Panc1 (cell line): ENCODE measurements around the gene SMIM8. TPM values are rescaled to one million over a fixed set of nuclear protein-coding genes. Genes with fewer than 3 reads are reported as not detected.

ENCODE experiments used
- ATAC-seq: fragments of 200-7000 bp; cut with Tn5 transposase; 2 replicates; pipeline ENCODE4 v1.9.1; 2020; ENCODE audit warnings: mild to moderate bottlenecking, moderate library complexity
- BruUV-seq: library from RNA; stranded (reverse); fragments of 400-500 nt; replicated peaks from 2 replicates; lab custom pipeline; 2021; lab: Mats Ljungman, UMichigan
- CTCF ChIA-PET: fragments of 300-600 bp; sonication (Branson Sonifier 250); formaldehyde crosslinking; loops from one replicate; lab custom pipeline; 2022; ENCODE audit warnings: antibody characterized with exemption; lab: Charles Lee
- POLR2A ChIA-PET: fragments of 300-600 bp; sonication (Branson Sonifier 250); formaldehyde crosslinking; loops from one replicate; lab custom pipeline; 2022; ENCODE audit warnings: antibody characterized with exemption; lab: Charles Lee
- DNase-seq: peaks from one replicate; pipeline ENCODE4 v3.0.0-alpha.2; 2010; ENCODE audit warnings: low read depth, low spot score
- H3K27ac ChIP-seq: 2 replicates; pipeline ENCODE4 v1.5.1; 2011; ENCODE audit warnings: mild to moderate bottlenecking, low read length, inconsistent platforms
- H3K27me3 ChIP-seq: fragments of 200-500 bp; sonication (Bioruptor generic); 2 replicates; pipeline ENCODE4 v1.6.0; 2014; ENCODE audit warnings: low read length, inconsistent platforms; ENCODE audit not compliant: control insufficient read depth, insufficient read depth
- H3K36me3 ChIP-seq: fragments of 200-500 bp; sonication (Bioruptor generic); 2 replicates; pipeline ENCODE4 v1.5.1; 2014; ENCODE audit warnings: inconsistent platforms, mild to moderate bottlenecking, low read length, moderate library complexity; ENCODE audit not compliant: control insufficient read depth, insufficient read depth
- H3K4me1 ChIP-seq: 2 replicates; pipeline ENCODE4 v1.5.1; 2011; ENCODE audit warnings: inconsistent platforms, mild to moderate bottlenecking, low read length, moderate library complexity; ENCODE audit not compliant: control insufficient read depth, insufficient read depth
- H3K4me3 ChIP-seq, 2 experiments: 2 replicates each; pipeline ENCODE4 v1.5.1; 2011 to 2012; ENCODE audit warnings: low read depth in 2 of 2, low read length in 2 of 2, mild to moderate bottlenecking in 2 of 2, inconsistent platforms in 1 of 2, moderate library complexity in 1 of 2
- H3K9me3 ChIP-seq: fragments of 200-500 bp; sonication (Bioruptor generic); 2 replicates; pipeline ENCODE4 v1.5.1; 2014; ENCODE audit warnings: low read depth, mild to moderate bottlenecking, inconsistent platforms, low read length, moderate library complexity; ENCODE audit not compliant: control insufficient read depth, insufficient read depth
- POLR2AphosphoS5 ChIP-seq: IDR thresholded peaks from 2 replicates; pipeline ENCODE4 v1.6.1; 2012; ENCODE audit warnings: mild to moderate bottlenecking, low read depth, low read length, moderate library complexity
- REST ChIP-seq, 2 experiments: IDR thresholded peaks; 2 replicates each; pipeline ENCODE4 v1.6.1; 2011 to 2012; ENCODE audit warnings: low read depth in 2 of 2, control low read depth in 1 of 2, low read length in 1 of 2, mild to moderate bottlenecking in 1 of 2, moderate library complexity in 1 of 2; ENCODE audit not compliant: insufficient read depth in 1 of 2
- SIN3A ChIP-seq: IDR thresholded peaks from 2 replicates; pipeline ENCODE4 v1.6.1; 2012; ENCODE audit warnings: low read depth, mild to moderate bottlenecking, low read length, moderate library complexity, borderline replicate concordance; ENCODE audit not compliant: insufficient read depth
- TCF7L2 ChIP-seq: IDR thresholded peaks from 2 replicates; pipeline ENCODE4 v1.6.1; 2011; ENCODE audit warnings: mild to moderate bottlenecking, low read depth, low read length, inconsistent platforms
- in situ Hi-C: cut with HindIII; loops from 2 replicates; pipeline ENCODE4 v1.10.0; 2016; ENCODE audit warnings: low sequenced_read_pairs, low pct_unique_long_range_greater_than_20kb
- intact Hi-C: fragments of 100-400 bp; cut with micrococcal nuclease; formaldehyde crosslinking; loops from one replicate; pipeline ENCODE4 v1.10.0; 2022; ENCODE audit not compliant: unreplicated experiment
- total RNA-seq: library from RNA; stranded (reverse); gene quantifications from one replicate; pipeline ENCODE4 v1.2.1, GENCODE V29; 2021; ENCODE audit not compliant: unreplicated experiment
- TF ChIP-seq, protein P1 (sequence below): fragments of 450-650 bp; IDR thresholded peaks from 2 replicates; pipeline ENCODE4 v1.5.1; 2017; ENCODE audit warnings: mild to moderate bottlenecking

Gene SMIM8
- total RNA-seq, 1 experiment from 2014 or later = 6.7 TPM

GRCh38 chr6:87382861-87383260 lies 60.5 kb downstream of the SMIM8 start:
- intact Hi-C loops (no loop called here), in situ Hi-C loops (no loop called here)
- H3K36me3 ChIP-seq = no peaks in the 10 kb centered on the region; the same call in 1 of the 2 replicates
- H3K4me3 ChIP-seq = no peak overlapping the region
- TF ChIP-seq, protein P1, sequence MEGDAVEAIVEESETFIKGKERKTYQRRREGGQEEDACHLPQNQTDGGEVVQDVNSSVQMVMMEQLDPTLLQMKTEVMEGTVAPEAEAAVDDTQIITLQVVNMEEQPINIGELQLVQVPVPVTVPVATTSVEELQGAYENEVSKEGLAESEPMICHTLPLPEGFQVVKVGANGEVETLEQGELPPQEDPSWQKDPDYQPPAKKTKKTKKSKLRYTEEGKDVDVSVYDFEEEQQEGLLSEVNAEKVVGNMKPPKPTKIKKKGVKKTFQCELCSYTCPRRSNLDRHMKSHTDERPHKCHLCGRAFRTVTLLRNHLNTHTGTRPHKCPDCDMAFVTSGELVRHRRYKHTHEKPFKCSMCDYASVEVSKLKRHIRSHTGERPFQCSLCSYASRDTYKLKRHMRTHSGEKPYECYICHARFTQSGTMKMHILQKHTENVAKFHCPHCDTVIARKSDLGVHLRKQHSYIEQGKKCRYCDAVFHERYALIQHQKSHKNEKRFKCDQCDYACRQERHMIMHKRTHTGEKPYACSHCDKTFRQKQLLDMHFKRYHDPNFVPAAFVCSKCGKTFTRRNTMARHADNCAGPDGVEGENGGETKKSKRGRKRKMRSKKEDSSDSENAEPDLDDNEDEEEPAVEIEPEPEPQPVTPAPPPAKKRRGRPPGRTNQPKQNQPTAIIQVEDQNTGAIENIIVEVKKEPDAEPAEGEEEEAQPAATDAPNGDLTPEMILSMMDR = no peak
- TF ChIP-seq SIN3A (no peak), POLR2AphosphoS5 (no peak), TCF7L2 (no peak), REST (IDR thresholded peaks at IDR 0.05; ENCODE audit: insufficient read depth in 1 of 2, low read depth in 2 of 2, low read length in 1 of 2) (no peak)
- no peaks in the 10 kb centered on the region for H3K9me3 ChIP-seq
- no peaks in the 10 kb centered on the region for H3K4me1 ChIP-seq
- H3K27ac ChIP-seq = no peak overlapping the region
- ChIA-PET POLR2A (interaction anchor here (0.7 kb wide), 1 partner anchor 23 kb away, joined by 4 read pairs; no protein-coding TSS in a partner anchor), CTCF (interaction anchor here (0.6 kb wide), 1 partner anchor 121 kb away, joined by 4 read pairs; no protein-coding TSS in a partner anchor)
- BruUV-seq = no TSS peak
- no peak for DNase-seq
- ATAC-seq = no peak
- H3K27me3 ChIP-seq = no peaks in the 10 kb centered on the region

DNA sequence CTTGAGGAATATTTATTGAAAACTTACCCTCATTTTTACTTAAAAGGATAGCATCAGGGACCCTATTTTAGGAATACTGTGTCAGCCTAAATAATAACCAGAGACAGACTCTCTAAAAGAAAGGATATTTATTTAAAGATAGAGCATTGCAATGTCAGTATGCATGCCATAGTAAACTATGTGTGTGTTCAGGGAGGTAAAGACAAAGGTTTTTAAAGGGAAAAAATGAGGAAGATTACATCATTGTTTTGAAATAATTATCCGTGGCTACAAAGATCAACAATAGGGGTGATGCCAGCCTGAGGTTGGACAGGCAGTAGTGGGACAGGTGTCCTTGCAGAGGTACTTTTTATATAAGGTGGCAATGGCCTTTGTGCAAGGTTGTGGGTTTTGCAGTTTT lies 61.6 kb downstream of the SMIM8 start:
- no peak for DNase-seq
- Histone ChIP-seq H3K27me3 (no peaks in the 10 kb centered on the region), H3K4me3 (no peak overlapping the region), H3K9me3 (no peaks in the 10 kb centered on the region), H3K4me1 (no peaks in the 10 kb centered on the region), H3K27ac (no peak overlapping the region), H3K36me3 (no peaks in the 10 kb centered on the region; the same call in 1 of the 2 replicates)
- no TSS peak for BruUV-seq
- intact Hi-C loops = no loop called here
- ChIA-PET POLR2A (no interaction called here), CTCF (no interaction called here)
- no peak for ATAC-seq
- in situ Hi-C loops = no loop called here
- TF ChIP-seq POLR2AphosphoS5 = no peak
- no peak for TF ChIP-seq TCF7L2
- TF ChIP-seq REST (IDR thresholded peaks at IDR 0.05; ENCODE audit: insufficient read depth in 1 of 2, low read depth in 2 of 2, low read length in 1 of 2) = no peak
- no peak for TF ChIP-seq SIN3A
- TF ChIP-seq, protein P1 = no peak
